HG02763 (cell line): Measurements from ENCODE around the gene TNFRSF25.
"Not testable (repeated sequence)": the region's sequence is repeated elsewhere in the genome, so short reads cannot be mapped to it uniquely, and the experiment has no call there.

Experiments
- ATAC-seq: cut with Tn5 transposase; IDR thresholded peaks from one replicate; pipeline ENCODE4 v1.9.1; 2021; ENCODE audit warnings: mild to moderate bottlenecking, moderate library complexity; ENCODE audit not compliant: unreplicated experiment

TNFRSF25 gene

GRCh38 chr1:6454856-6455751, 10.9 kb downstream of the TNFRSF25 start:
- ATAC-seq = no peak

DNA sequence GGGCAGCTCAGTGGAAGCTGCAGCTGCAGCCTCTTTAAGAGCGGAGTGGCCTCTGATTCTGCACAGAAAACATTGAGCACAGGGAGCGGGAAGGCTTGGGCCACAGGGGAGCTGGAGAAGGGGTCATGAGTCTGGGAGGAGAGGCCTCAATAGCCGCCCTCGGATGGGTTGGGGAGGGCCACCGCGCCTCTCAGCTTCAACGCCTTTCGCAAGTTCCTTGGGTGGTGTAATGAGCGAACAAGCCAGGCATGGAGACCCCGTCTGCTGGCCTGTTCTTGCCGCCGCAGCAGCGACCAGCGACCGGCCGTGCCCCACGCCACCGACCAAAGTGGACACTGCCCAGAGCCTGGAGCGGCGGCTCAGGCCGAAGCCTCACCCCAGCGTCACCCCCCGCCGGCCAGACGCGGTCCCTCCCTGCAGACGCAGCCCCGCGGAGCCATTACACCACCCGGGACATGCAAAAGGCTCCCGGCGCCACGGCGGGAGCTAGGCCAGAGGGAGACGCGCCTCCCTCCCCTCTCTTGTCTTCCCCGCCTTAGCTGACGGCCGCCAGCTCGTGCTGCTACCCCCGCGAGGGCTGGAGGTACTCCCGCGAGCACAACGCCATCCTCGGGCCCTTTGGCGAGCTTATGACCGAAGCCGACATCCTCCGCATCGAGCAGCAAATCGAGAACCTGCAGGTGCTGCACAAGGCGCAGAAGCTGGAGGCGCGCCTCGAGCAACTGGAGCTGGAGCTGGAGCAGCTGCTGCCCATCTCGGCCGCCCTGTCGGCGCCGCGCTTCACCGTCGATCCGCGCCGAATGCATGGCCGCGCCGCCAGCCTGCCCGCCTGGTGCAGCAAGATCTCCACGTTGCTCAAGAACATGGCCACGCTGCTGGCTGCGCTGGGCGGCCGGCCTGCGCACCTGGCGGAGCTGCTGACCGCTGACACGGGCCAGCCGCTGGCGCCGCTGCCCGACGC, 11.8 kb downstream of the TNFRSF25 start:
- not testable (repeated sequence) for ATAC-seq

GRCh38 chr1:6450943-6451373, 15.0 kb downstream of the TNFRSF25 start:
- ATAC-seq = no peak

- ATAC-seq = not testable (repeated sequence)
These were observed 15.5 kb downstream of the TNFRSF25 start for GRCh38 chr1:6450486-6450885.

- no peak for ATAC-seq
These were observed 15.9 kb downstream of the TNFRSF25 start for GRCh38 chr1:6450005-6450450.

DNA sequence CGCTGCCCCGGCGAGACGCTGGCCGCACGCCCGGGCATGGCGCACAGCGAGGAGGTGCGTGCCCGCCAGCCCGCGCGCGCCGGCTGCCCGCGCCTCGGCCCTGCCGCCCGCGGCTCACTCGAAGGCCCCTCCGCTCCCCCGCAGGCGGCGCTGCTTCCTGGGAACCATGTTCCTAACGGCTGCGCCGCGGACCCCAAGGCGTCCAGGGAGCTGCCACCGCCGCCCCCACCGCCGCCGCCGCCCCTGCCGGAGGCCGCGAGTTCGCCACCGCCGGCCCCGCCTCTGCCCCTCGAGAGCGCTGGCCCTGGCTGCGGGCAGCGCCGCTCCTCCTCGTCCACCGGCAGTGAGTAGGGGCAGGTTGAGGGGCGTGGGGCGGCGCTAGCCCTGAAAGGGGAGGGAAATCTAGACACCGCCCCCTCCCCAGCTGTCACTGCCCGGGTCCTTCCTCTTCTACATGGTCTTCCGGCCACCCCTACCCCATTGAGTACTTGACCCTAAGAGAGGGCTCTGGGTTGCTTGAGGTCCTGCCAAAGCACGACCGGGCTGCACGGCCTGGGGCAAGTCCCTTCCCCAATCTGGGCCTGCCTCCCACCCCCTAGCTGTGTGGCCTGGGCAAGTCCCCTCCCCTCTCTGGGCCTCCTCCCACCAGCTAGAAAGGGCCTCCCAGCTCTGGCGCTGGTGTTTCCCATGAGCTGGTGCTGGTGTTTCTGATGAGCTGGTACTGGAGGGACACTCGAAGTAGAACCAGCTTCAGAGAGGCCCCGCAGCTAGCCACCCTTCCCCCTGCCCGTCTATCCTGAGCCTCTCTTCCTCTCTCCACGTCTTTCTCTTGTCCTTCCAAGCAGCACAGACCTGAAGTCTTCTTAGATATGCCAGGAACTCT, 17.0 kb downstream of the TNFRSF25 start:
- no peak for ATAC-seq

GRCh38 chr1:6447818-6448748, 17.9 kb downstream of the TNFRSF25 start:
- no peak for ATAC-seq

DNA sequence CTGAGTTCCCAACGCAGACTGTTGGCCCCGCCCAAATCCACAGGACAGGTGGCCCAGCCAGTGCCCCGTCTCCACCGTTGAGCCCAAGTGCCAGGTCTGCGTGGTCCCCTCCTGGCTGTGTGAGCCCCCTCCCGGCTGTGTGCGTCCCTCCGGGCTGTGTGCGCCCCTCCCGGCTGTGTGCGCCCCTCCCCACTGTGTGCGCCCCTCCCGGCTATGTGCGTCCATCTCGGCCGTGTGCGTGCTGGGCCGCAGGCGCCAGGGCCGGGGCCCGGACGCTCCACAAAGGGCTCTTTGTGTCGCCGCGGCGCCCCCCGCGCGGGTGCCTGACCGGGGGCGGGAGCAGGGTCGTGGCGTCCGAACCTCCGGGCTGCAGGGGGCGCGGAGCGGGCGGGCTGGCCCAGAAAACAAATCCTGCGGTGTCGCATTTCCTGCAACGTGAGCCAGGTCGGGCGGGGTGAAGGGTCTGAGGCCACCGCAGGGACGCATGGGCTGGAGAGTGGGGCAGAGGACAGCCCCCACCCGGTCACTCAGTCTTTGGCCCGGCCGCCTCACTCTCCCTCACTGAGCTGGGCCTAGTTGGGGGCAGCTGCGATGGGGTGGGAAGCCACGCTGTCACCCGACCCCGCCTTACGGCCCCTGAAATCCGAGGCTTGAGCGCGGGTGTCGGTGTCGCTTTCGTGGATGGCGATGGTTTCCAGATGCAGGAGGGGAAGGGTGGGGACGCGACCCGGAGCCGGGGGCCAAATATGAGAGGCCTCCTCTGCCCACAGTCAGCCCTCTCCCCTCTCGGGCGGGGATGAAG, 18.8 kb downstream of the TNFRSF25 start:
- ATAC-seq = no peak

GRCh38 chr1:6446665-6447015, 19.3 kb downstream of the TNFRSF25 start:
- ATAC-seq = no peak

DNA sequence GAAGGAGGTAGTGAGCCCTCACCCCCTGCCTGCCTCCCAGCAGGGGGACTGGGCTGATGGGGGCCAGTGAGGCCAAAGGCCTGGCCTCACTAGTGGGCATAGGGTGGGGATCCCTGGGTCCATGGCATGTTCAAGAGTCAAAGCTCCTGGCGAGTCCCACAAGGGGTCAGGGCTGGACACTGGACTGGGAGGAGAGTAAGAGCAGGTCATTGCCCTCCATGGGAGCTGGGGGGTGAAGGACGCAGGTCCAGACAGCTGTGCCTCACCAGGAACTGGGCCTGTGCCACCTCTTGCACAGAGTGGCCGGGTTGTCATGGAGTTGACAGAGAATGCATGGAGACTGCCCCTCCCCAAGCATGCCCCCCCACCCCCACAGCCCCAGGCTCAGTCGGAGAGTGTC, 20.0 kb downstream of the TNFRSF25 start:
- not testable (repeated sequence) for ATAC-seq

DNA sequence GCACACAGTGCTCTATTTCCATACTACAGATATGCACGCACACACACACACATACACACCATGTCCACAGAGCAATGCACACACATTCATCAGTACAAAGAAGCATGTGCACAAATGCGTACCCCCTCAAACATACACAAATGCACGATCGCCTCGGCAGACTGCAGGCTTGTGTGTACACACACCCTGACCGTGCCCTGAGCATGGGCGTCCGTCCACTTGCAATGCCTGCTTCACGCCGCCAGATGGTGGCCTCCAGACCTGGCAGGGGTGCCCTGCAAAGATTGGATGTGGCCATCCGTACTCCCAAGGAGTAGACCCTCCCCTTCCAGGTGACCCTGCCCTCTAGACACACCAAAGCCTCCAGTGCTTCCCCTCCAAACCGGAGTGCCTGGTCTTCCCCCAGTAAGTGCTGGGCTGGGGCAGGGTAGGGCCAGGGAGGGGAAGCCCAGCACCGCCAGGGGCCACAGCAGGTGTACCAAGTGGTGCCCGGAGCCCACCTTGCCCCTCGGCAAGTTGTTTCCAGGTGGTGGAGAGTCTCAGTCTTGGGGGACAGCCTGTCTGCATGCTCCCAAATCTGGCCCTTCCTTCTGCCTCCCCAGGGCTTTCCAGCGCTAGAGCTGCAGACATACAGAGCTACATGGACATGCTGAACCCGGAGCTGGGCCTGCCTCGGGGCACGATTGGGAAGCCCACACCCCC, 20.8 kb downstream of the TNFRSF25 start:
- ATAC-seq = no peak

DNA sequence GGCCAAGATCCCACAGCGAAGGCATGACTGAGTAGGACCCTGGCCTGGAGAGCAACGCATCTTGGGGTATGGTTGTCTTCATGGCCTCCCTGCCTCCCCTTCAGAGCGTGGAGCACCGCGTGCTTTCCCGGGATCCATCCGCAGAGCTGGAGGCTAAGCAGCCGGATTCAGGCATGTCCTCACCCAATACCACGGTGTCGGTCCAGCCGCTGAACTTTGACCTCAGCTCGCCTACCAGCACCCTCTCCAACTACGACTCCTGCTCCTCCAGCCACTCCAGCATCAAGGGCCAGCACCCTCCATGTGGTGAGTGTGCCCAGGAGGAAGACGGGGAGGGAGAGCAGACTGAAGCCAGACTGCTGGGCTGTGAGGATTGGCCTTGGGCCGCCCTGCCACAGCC, 21.6 kb downstream of the TNFRSF25 start:
- ATAC-seq = no peak

DNA sequence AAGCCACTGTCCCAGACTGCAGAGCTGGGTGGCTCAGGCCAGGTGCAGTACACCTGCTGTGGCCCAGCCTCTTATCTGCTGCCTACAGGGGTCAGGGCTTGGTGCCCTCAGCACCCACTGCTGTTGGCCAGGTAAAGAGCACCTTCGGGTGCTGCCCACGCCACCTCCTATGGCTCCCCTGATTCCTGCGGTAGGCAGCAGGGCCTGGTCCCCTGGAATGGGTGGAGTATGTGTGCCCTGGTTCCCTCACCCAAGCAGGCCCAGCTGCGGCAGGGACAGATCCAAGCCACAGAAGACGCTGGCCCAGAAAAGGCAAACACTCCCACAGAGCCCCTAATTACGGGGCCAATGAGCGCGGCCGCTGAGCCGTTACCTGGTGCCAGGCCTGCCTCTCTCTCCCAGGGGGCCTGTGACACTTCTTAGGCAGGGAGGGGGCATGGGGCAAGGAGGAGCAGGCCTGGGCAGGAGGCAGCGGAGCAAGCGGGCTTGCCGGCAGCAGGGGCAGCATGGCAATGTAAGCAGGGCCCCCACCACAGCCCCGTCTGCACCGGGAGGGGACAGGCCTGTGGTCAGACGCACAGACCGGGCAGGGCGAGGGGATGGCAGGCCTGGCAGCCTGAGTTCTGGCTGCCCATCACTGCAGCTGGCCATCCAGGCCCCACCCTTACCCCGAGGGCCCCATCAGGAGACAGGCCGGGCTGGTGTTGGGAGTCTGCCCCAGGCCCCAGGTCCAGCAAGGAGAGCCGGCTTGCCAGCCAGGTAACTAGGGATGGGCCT, 22.4 kb downstream of the TNFRSF25 start:
- no peak for ATAC-seq

DNA sequence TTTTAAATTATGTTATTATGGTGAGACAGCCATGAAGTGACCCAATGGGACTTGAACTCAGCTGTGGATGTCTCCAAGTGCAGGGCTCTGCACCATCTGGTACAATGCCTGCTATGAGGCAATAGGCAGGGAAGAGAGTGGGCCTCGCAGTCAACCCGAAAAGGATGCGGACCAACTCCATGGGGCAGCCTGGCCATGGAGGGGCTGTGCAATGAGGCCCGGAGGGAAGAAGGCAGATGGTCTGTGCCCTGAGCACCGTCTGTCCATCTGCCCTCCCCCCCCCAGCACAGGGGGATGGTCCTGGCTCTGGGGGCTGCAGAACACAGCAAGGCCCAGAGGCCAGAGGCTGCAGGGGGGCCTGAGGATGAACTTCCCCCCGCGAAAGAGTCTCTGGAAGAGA, 24.4 kb downstream of the TNFRSF25 start:
- no peak for ATAC-seq

GRCh38 chr1:6440198-6441126, 25.5 kb downstream of the TNFRSF25 start:
- no peak for ATAC-seq

DNA sequence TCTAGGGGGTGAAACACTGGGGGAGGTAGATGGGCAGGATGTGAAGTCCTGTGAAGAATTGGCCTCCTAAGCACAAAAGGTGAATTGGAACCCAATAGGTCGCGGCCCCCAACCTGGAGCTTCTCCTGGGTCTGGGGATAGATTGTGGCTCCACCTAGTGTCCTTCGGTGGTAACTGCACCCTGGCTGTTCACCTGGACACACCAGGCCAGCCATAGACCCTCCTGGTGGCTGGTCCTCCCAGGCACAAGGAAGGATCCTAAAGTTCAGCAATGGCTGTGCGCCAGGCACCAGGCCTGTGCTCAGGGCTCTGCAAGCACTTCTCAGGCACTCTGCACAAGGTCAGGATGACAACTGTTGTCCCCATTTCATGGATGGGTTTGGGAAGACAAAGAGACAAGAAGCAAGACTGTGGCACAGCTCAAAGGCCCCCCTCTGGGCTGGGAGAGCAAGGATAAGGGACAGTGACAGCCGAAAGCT, 27.9 kb downstream of the TNFRSF25 start:
- ATAC-seq = no peak
